Dendritic cell treated with granulocyte-macrophage colony-stimulating factor and Interleukin-4, amounts not matched to agents 40 ng/mL and 50 ng/mL, for 4 days (primary cell): ENCODE measurements around the gene NOS3.

ENCODE experiments used
- H3K27ac Mint-ChIP-seq: one replicate; pipeline ENCODE4 v1.8.0; 2022; ENCODE audit warnings: mild to moderate bottlenecking, mixed read lengths
- H3K27me3 Mint-ChIP-seq: one replicate; pipeline ENCODE4 v1.8.0; 2022; ENCODE audit warnings: mild to moderate bottlenecking, mixed read lengths
- H3K36me3 Mint-ChIP-seq: one replicate; pipeline ENCODE4 v1.8.0; 2022; ENCODE audit warnings: low read depth, mixed read lengths
- H3K4me1 Mint-ChIP-seq: one replicate; pipeline ENCODE4 v1.8.0; 2022; ENCODE audit warnings: low read depth, mixed read lengths
- H3K4me3 Mint-ChIP-seq: one replicate; pipeline ENCODE4 v1.8.0; 2022; ENCODE audit warnings: mild to moderate bottlenecking, moderate library complexity, mixed read lengths
- H3K9me3 Mint-ChIP-seq: one replicate; pipeline ENCODE4 v1.8.0; 2022; ENCODE audit warnings: mixed read lengths
- intact Hi-C: fragments of 100-400 bp; cut with micrococcal nuclease; formaldehyde crosslinking; loops from one replicate; pipeline ENCODE4 v1.15.0; 2022

NOS3 gene

DNA sequence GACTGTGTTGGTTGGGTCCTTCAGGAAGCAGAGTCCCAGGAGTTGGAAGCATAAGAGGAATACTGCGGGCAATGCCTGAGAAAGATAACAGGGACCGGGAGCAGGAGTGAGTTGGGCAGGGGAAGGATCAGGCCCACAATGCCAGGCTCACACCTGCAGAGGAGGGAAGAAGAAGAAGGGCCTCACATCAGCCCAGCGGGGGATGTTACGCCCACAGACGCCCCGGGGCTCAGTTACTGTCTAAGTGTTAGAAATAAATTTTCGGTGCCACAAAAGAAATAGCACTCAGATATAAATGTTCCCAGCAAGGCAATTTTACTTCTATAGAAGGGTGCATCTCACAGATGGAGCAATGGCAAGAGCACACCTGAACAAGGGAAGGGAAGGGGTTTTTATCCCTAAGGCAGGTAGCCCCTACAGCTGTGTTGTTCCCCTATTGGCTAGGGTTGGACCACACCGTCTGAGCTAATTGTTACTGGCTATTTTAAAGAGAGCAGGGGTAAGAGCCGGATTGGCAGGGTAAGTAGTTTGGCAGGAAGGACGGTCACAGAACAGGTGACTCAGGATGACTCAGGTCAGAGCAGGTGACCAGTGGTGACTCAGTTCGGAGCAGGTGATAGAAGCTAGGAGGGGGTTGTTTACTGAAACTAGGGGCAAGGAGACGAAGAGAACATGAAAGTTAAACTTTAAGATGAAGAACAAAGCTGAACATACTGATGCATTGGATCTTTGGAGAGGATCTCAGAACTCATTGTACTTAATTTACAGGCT, at the start of gene NOS3:
TSS of gene NOS3 (plus strand) at position 602 of the 771 bp plus-strand sequence. CDS start 2,787 bp downstream, outside the sequence.
- intact Hi-C loops = no loop called here
- H3K9me3 Mint-ChIP-seq = peaks cover 20% of the 10 kb centered on the region
- H3K36me3 Mint-ChIP-seq = peaks cover 5% of the 10 kb centered on the region
- H3K4me3 Mint-ChIP-seq = no peak within 1 kb of the TSS
- H3K27me3 Mint-ChIP-seq = peaks cover 53% of the 10 kb centered on the region
- peaks cover 47% of the 10 kb centered on the region for H3K4me1 Mint-ChIP-seq
- H3K27ac Mint-ChIP-seq = no peak within 1 kb of the TSS

DNA sequence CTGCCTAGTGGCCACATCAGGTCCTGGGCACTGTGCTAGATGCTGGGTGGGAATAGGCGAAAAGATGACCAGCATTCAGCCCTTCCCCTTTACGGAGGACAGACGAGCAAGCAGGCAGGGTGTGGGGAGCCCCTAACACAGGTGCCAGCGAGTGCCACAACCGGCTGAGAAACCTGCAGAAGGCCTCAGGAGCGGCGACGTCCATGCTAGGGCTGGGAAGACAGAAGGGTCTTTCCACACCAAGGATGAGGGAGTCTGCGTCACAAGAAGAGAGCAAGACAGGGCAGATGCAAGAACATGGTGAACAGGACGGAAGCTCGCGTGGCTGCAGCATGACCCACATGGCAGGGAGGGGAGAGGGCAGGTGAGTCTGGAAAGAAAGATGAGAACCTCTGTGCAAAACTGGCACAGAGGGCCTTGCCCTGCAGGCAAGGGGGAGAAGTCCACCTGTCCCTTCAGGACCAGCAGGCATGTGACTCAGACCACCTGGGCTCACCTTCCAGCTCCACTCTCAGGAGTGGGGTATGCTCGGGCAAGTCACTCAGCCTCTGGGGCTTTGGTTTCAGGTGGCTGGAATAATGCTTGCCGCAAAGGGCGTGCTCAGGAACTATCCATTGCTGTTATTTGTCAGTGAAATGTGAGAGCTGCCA, 49.3 kb upstream of the NOS3 start:
- H3K9me3 Mint-ChIP-seq = no peaks in the 10 kb centered on the region
- intact Hi-C loops = no loop called here
- no peaks in the 10 kb centered on the region for H3K36me3 Mint-ChIP-seq
- H3K4me1 Mint-ChIP-seq = peaks cover 5% of the 10 kb centered on the region
- H3K27ac Mint-ChIP-seq = no peak overlapping the region
- peaks cover 46% of the 10 kb centered on the region for H3K27me3 Mint-ChIP-seq
- H3K4me3 Mint-ChIP-seq = no peak overlapping the region

DNA sequence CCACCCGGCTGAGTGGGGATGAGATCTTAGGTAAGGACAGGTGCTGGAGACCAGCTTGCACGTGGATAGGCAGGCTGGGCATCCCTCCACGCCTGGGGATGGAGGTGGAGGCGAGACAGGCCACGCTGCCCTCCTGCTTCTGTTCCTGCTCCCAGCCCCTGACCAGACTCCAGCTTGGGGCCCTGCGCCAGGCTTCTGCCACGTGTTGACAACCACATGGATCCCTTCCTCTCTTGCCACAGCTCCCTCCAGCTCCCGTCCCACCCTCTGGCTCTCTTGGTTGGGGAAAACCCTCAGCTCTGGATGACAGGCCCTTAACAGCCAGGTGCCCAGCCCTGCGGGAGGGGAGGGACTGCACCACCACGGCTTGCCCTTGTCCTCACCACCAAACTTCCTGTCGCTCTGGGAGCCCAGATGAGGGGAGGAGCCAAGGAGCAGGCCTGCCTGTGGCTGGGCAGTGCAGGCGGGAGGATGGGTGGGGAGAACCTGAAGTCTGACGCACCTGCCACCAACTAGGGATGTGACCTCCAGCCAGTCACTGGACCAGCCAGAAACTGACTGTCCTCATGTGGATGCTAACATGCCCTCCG, 48.7 kb upstream of the NOS3 start:
- no peak overlapping the region for H3K27ac Mint-ChIP-seq
- intact Hi-C loops = no loop called here
- no peaks in the 10 kb centered on the region for H3K9me3 Mint-ChIP-seq
- H3K4me3 Mint-ChIP-seq = no peak overlapping the region
- no peaks in the 10 kb centered on the region for H3K36me3 Mint-ChIP-seq
- peaks cover 48% of the 10 kb centered on the region for H3K27me3 Mint-ChIP-seq
- peaks cover 5% of the 10 kb centered on the region for H3K4me1 Mint-ChIP-seq

DNA sequence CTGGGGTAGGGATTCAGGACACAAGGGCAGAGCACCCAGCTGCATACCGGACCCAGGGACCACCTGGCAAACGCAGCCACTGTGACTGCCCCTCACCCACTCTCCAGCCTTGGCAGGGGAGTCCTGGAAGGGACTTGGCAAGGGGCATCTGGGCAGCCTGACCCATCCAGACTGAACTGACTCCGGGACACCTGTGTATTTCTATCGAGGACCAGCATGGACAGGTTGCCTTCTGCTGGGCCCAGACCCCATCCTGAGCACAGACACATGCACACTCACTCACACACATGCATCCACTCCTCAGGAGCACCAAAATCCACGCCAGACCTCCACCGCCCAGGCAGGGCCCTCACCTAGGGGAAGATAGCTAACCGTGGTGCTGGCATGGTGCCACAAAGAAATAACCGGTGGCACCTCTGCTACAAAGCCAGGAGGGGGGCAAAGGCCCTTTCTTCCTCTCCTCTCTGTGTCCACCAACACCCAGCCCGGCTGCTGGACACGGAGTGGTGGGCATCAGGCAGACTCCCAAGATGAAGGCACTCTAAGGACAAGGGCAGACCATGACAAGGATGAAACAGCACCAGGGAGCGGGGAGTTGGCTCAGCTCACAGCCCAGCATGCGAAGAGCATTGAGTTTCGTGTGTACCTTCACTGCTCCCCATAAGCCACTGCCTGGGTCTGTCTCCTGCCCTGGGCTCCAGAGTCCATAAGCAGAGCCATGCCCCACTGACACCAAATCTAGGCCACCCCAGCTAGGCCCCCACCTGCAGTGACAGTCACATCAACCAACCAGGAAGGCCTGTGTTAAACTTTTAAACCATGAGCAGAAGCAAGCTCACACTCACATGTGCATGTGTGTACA, 48.0 kb upstream of the NOS3 start:
- H3K36me3 Mint-ChIP-seq = no peaks in the 10 kb centered on the region
- no peak overlapping the region for H3K4me3 Mint-ChIP-seq
- intact Hi-C loops = no loop called here
- no peaks in the 10 kb centered on the region for H3K9me3 Mint-ChIP-seq
- peaks cover 5% of the 10 kb centered on the region for H3K4me1 Mint-ChIP-seq
- no peak overlapping the region for H3K27ac Mint-ChIP-seq
- peaks cover 48% of the 10 kb centered on the region for H3K27me3 Mint-ChIP-seq

DNA sequence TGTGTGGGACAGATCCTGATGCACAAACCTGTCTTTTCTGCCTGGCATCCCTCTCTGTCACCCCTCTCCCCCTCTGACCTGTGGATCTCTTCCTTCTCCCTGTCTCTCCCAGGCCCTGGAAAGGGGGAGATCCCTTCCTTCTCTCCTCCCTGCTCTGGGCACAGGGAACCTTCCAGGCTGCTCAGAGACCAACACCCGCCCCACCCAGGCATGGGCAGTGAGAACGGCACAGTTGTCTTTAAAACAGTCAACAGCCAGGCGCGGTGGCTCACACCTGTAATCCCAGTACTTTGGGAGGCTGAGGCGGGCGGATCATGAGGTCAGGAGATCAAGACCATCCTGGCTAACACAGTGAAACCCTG, 47.4 kb upstream of the NOS3 start:
- peaks cover 1% of the 10 kb centered on the region for H3K4me1 Mint-ChIP-seq
- peaks cover 47% of the 10 kb centered on the region for H3K27me3 Mint-ChIP-seq
- H3K27ac Mint-ChIP-seq = no peak overlapping the region
- intact Hi-C loops = no loop called here
- H3K36me3 Mint-ChIP-seq = no peaks in the 10 kb centered on the region
- H3K9me3 Mint-ChIP-seq = no peaks in the 10 kb centered on the region
- H3K4me3 Mint-ChIP-seq = no peak overlapping the region

DNA sequence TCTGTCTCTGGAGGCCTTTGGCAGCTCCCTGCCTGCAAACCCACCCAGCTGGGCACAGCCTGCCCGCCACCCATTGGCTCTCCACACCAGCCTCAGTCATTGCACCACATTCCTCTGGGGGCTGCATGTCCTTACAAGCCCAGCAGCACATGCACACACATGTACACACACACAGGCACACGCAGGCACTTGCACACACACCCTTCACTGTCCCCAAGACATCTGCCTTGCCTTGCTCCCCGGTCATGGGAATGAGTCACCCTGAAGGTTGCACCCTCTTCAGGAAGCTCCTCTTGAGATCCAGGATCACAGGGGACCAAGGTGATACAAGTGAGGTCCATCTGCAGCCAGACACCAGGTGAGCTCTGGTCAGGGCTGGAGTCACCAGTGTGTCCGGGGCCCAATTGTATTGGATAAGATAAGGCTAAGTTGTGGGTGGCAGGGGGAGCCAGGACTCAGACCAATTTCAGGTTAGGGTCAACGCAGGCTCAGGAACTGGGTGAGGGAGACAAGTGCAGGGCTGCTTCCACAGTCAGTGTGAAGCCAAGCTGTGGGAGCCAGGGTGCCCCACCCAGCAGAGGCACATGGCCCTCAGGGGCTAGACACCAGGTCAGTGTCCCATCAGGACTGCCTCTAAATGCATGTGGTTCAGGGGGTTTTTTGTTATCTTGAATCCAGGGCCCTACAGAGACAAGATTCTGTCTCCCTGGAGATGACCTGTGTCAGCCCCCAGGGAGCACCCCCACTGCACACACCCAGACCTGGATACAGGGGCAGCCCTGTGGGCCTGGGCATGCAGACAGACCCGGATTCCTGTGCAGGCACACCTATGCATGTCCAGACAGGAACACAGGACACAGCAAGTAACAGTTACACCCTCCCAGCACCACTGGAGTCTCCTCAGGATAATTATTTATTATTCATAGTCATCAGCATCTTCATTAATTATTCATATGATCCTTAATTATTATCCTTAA, 46.5 kb upstream of the NOS3 start:
- peaks cover 1% of the 10 kb centered on the region for H3K4me1 Mint-ChIP-seq
- H3K36me3 Mint-ChIP-seq = no peaks in the 10 kb centered on the region
- no peak overlapping the region for H3K4me3 Mint-ChIP-seq
- no peaks in the 10 kb centered on the region for H3K9me3 Mint-ChIP-seq
- H3K27me3 Mint-ChIP-seq = peaks cover 47% of the 10 kb centered on the region
- intact Hi-C loops = no loop called here
- no peak overlapping the region for H3K27ac Mint-ChIP-seq

DNA sequence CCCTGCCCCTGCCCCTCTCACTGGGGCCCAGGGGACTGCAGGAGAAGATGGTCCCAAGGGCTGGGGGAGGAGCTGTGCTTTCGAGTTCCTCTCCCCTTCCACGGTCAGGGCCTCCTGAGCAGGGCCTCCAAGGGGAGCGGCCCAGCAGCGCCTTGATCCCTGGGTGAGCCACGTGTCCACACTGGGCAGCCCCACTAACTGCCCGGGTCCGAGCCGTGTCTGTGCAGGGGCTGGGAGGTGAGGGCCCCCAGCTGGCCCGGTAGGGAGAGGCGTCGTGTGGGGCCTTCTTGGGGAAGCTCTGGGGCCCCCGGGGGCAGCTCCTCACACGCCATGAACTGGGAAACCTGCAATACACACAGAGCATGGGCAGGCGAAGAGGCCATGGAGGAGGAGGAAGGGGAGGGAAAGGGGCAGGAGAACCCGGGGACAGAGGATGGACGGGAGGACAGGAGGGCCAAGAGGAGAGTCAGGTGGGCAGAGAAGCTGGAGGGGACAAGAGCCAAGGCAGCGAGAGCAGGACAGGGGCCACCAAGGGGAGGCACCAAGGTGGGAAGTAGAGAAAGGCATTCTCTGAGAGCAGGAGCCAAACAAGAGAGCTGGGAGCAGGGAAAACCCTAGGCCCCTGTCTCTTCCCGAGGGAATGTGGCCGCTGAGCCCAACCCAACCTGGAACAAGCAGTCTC, 45.5 kb upstream of the NOS3 start:
- Mint-ChIP-seq H3K4me1 (peaks cover 5% of the 10 kb centered on the region), H3K27me3 (peaks cover 47% of the 10 kb centered on the region), H3K9me3 (no peaks in the 10 kb centered on the region), H3K4me3 (no peak overlapping the region), H3K36me3 (no peaks in the 10 kb centered on the region), H3K27ac (no peak overlapping the region)
- intact Hi-C loops = no loop called here

DNA sequence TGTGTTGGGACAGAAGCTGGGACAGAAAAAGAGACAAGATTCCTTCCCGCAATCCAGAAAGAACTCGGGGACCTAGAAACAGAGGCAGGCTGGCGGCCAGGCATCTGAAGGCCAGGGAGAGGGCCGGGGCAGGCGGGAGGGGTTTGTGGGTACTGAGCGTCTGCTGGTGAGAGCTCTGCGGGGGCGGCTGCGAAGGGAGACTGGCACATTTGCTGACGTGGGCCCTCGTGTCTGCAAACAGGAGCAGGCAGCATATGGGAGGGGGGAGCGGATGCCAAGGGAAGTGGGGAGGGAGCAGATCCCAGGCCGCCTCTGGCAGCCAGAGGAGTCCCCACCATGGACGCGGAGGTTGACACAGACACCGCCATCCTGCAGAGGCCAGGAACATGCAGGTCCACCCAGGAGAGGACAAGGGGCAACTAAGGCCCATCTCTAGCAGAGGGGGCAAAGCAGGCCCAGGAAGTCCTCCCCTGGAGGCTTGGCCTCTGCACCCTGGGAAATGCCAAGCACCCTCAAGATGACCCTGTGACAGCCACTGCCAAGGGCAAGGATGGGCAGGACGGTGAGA, 44.9 kb upstream of the NOS3 start:
- Mint-ChIP-seq H3K9me3 (no peaks in the 10 kb centered on the region), H3K27ac (no peak overlapping the region), H3K4me3 (no peak overlapping the region), H3K36me3 (no peaks in the 10 kb centered on the region), H3K4me1 (peaks cover 5% of the 10 kb centered on the region), H3K27me3 (peaks cover 45% of the 10 kb centered on the region)
- intact Hi-C loops = no loop called here

DNA sequence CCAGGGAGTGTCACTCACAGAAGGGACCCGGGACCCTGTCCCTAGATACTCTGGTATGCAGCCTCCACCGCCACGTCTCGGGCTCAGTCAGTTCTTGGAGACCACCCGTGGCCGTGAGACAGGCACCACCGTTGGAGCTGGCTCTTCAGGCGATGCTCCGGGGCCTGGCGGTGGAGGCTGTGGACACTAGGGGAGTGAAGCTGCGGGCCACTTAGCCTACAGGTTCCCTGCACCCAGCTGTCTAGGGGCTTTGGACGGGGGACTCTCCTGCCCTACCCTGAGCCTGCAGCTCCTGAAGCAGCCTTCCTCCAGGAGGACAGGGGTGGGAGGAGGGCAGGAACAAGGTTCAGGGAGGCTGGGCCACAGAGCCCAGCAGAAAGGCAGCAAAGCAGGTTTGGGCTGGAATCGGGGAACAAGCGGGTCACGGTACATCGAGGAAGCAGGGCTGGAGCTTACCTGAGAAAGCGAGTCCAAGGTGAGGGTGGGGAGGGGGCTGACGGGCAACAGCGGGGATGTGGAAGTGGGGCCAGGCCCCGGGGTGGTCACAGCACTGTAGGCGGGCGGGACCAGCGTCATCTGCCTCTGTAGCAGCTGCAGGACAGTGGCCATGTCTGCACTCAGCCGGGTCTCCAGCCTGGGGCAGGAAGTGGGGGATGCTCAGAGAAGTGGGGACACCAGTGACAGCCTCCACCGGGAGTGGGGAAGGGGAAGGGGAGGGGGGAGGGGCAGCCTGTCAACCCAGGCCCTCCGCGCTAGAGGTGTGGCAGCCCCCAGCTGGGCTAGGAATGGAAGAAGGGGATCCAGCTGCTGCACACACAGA, 44.2 kb upstream of the NOS3 start:
- no peak overlapping the region for H3K27ac Mint-ChIP-seq
- no peak overlapping the region for H3K4me3 Mint-ChIP-seq
- peaks cover 5% of the 10 kb centered on the region for H3K4me1 Mint-ChIP-seq
- no peaks in the 10 kb centered on the region for H3K36me3 Mint-ChIP-seq
- intact Hi-C loops = no loop called here
- H3K27me3 Mint-ChIP-seq = peaks cover 45% of the 10 kb centered on the region
- H3K9me3 Mint-ChIP-seq = no peaks in the 10 kb centered on the region

DNA sequence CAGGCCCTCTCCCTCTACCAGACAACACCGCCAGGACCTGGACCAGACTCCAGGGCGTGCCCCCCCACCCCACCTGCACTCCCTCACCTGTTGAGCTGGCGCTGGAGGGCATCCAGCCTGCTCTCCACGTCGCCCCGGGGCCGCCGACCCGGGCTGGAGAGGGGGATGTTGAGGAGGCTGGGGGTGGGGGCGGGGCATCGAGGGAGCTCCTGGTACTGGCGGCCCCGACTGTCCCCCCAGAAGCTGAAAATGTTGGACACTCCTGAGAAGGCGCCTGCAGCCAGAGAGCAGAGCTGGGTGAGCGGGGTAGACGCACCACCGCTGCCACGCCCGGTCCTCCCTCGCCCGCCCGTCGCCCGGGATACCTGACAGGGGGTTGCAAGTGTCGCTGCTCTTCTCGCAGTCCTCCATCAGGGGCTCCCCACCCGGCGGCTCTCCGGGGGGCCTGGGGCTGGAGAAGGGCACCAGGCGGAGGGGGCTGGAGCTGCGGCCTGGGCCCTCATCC, 43.5 kb upstream of the NOS3 start:
- H3K4me1 Mint-ChIP-seq = peaks cover 5% of the 10 kb centered on the region
- no peaks in the 10 kb centered on the region for H3K9me3 Mint-ChIP-seq
- H3K4me3 Mint-ChIP-seq = no peak overlapping the region
- intact Hi-C loops = no loop called here
- H3K27me3 Mint-ChIP-seq = peaks cover 46% of the 10 kb centered on the region
- H3K36me3 Mint-ChIP-seq = no peaks in the 10 kb centered on the region
- no peak overlapping the region for H3K27ac Mint-ChIP-seq

DNA sequence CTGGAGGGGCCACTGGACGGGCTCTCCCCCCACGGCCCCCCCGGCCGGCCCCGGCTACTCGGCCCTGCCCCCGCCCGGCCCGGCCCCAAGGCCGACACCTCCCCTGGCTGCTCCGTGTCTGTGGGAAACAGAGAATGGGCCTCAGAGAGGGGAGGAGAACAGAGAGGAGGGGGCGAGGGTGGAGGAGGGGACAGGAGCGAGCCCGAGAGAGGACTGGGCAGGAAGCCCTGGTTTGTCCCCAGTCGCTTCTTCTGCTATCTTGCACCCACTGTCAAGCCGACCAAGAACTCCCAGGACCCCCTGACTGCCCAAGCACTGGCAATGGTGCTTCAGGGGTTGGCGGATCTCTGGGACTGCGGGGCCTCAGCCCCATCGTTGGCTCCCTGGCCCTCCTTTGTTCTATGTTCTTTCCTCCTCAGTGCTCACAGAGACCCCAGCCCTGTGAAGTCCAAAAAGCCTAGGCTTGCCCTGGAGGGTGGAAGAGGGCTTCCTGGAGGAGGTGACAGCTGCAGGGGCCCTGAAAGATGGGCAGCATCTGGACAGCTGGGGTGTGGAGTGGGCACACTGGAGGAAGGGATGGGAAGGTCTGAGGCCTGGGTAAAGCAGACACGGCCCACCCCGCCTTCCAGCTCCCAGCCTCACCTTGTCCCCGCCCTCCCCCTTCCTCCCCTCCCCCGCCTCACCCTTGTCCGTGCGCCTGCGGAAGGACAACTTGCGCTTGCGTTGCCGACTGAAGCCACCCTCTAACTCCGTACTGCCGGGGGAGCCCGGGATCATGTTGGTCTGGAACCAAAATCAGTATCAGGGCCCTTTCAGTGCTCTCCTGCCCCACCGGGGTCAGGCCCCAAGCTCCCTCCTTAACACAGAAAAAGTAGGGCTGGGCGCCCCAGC, 42.8 kb upstream of the NOS3 start:
- Mint-ChIP-seq H3K4me1 (peaks cover 5% of the 10 kb centered on the region), H3K4me3 (no peak overlapping the region), H3K27me3 (peaks cover 45% of the 10 kb centered on the region), H3K9me3 (no peaks in the 10 kb centered on the region), H3K36me3 (no peaks in the 10 kb centered on the region), H3K27ac (no peak overlapping the region)
- intact Hi-C loops = no loop called here
